Tibial nerve (tissue), 4 donors: ENCODE results near the gene HMGCLL1. TPM values are rescaled to one million over a fixed set of nuclear protein-coding genes. Genes with fewer than 3 reads are reported as not detected.

Source experiments
- DNase-seq, 2 donors: peaks; one replicate each; pipeline ENCODE4 v3.0.0-alpha.2; 2019; ENCODE audit warnings: low spot score in 2 of 2
- H3K27ac ChIP-seq, 4 donors: fragments of 200-600 bp; sonication (generic) in 3 of 4; one replicate each; pipeline ENCODE4 v1.5.1; 2017 to 2019; ENCODE audit warnings: mild to moderate bottlenecking in 1 of 4
- H3K27me3 ChIP-seq, 2 donors: fragments of 200-600 bp; sonication (generic) in 1 of 2; one replicate each; pipeline versions ENCODE4 v1.5.1 to v1.6.0; 2017 to 2019
- H3K36me3 ChIP-seq, 3 donors: fragments of 200-600 bp; sonication (generic); one replicate each; pipeline ENCODE4 v1.5.1; 2018 to 2019
- H3K4me1 ChIP-seq, 4 donors: fragments of 200-600 bp; sonication (generic) in 3 of 4; one replicate each; pipeline ENCODE4 v1.5.1; 2017 to 2019
- H3K4me3 ChIP-seq, 4 donors: fragments of 200-600 bp; sonication (generic) in 3 of 4; one replicate each; pipeline ENCODE4 v1.5.1; 2017 to 2019; ENCODE audit warnings: mild to moderate bottlenecking in 1 of 4, moderate library complexity in 1 of 4
- H3K9me3 ChIP-seq, 4 donors: fragments of 200-600 bp; sonication (generic) in 3 of 4; one replicate each; pipeline ENCODE4 v1.5.1; 2017 to 2019
- EP300 ChIP-seq, 2 donors: sonication (generic); formaldehyde crosslinking; IDR thresholded peaks; one replicate each; pipeline ENCODE4 v1.6.1; 2017; ENCODE audit warnings: antibody characterized with exemption in 2 of 2, mild to moderate bottlenecking in 1 of 2
- POLR2A ChIP-seq, 2 donors: fragments of 450-650 bp; IDR thresholded peaks; one replicate each; pipeline ENCODE4 v1.6.1; 2017; ENCODE audit warnings: antibody characterized with exemption in 2 of 2, mild to moderate bottlenecking in 2 of 2, moderate library complexity in 2 of 2
- WGBS, 2 donors: methylation state at CpG; one replicate each; pipeline ENCODE4 v1.1.5; 2018; 5-methylcytosine and 5-hydroxymethylcytosine counted together
- total RNA-seq, 4 donors: library from RNA; depleted of rRNA; stranded (reverse); fragments of >200 nt; gene quantifications; one replicate each; pipeline ENCODE4 v1.1.0, GENCODE V29; 2016
- TF ChIP-seq, protein P1 (sequence below), 5 experiments: fragments of 200-600 bp in 3 of 5; fragments of 450-650 bp in 2 of 5; sonication (generic) in 3 of 5; IDR thresholded peaks; one replicate each; pipeline ENCODE4 v1.5.1; 2016 to 2019; ENCODE audit warnings: antibody characterized with exemption in 5 of 5, mild to moderate bottlenecking in 3 of 5, moderate library complexity in 2 of 5

Gene HMGCLL1
- total RNA-seq, 4 donors from 2014 or later: 1.7 to 10.8 (median 2.1) TPM

DNA sequence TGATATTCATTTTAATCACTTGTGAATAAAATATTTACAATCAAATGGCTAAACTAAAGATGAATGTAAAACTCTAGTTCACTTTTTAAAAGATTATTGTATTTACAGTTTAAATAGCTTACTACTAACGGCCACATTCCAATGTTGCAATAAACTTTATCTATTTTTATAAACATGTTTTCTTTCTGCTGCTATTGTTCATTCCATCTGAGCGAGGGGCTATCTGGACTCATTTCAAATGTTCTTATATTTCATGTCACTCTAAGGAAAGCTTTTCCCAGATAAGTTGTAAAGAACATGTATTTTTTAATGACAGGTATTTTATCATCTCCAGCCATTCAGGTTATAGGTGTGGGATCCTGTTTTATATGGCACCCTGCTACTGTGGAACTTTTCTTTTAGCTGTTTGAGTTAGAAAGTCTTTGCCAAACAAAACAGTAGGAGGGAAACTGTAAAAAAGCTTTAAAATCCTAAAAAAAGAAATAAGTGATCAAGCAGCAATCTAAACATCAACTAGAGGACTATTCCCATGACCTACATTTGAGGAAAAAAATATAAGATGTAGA, 42.5 kb downstream of the HMGCLL1 start:
- H3K36me3 ChIP-seq: no peaks in the 10 kb centered on the region
- H3K27ac ChIP-seq: no peak overlapping the region
- 26 to 28% methylated on average over 2 of the region's 2 CpGs for WGBS, 2 donors
- DNase-seq: no peak
- H3K4me3 ChIP-seq: no peak overlapping the region
- no peaks in the 10 kb centered on the region for H3K9me3 ChIP-seq
- no peaks in the 10 kb centered on the region for H3K27me3 ChIP-seq
- H3K4me1 ChIP-seq: no peaks in the 10 kb centered on the region
- TF ChIP-seq POLR2A (IDR thresholded peaks at IDR 0.05) (no peak), EP300 (IDR thresholded peaks at IDR 0.05) (no peak)
- TF ChIP-seq, protein P1, sequence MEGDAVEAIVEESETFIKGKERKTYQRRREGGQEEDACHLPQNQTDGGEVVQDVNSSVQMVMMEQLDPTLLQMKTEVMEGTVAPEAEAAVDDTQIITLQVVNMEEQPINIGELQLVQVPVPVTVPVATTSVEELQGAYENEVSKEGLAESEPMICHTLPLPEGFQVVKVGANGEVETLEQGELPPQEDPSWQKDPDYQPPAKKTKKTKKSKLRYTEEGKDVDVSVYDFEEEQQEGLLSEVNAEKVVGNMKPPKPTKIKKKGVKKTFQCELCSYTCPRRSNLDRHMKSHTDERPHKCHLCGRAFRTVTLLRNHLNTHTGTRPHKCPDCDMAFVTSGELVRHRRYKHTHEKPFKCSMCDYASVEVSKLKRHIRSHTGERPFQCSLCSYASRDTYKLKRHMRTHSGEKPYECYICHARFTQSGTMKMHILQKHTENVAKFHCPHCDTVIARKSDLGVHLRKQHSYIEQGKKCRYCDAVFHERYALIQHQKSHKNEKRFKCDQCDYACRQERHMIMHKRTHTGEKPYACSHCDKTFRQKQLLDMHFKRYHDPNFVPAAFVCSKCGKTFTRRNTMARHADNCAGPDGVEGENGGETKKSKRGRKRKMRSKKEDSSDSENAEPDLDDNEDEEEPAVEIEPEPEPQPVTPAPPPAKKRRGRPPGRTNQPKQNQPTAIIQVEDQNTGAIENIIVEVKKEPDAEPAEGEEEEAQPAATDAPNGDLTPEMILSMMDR (IDR thresholded peaks at IDR 0.05): no peak

DNA sequence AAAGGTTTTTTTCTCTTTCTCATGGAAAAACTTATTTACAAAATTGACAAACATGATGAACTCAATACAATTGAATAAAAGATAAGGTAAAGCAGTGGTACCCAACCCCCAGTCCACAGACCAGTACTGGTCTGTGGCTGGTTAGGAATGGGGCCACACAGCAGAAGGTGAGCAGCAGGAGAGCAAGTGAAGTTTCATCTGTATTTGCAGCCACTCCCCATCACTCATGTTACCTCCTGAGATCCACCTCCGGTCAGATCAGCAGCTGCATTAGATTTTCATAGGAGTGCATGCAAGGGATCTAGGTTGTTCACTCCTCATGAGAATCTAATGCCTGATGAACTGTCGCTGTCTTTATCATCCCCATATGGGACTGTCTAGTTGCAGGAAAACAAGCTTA, 47.5 kb downstream of the HMGCLL1 start:
- no peak for DNase-seq
- Histone ChIP-seq H3K27ac (no peak overlapping the region), H3K4me3 (no peak overlapping the region), H3K4me1 (no peaks in the 10 kb centered on the region), H3K36me3 (no peaks in the 10 kb centered on the region), H3K27me3 (no peaks in the 10 kb centered on the region), H3K9me3 (no peaks in the 10 kb centered on the region)
- TF ChIP-seq EP300 (IDR thresholded peaks at IDR 0.05): no peak
- TF ChIP-seq, protein P1 (IDR thresholded peaks at IDR 0.05): no peak
- no peak for TF ChIP-seq POLR2A (IDR thresholded peaks at IDR 0.05)
- WGBS, 2 donors: 88 to 94% methylated on average over 2 of the region's 2 CpGs

GRCh38 chr6:55530931-55531330, 48.1 kb downstream of the HMGCLL1 start:
- H3K4me3 ChIP-seq: no peak overlapping the region
- no peak overlapping the region for H3K27ac ChIP-seq
- no peaks in the 10 kb centered on the region for H3K36me3 ChIP-seq
- no peaks in the 10 kb centered on the region for H3K4me1 ChIP-seq
- TF ChIP-seq EP300 (IDR thresholded peaks at IDR 0.05) (no peak), POLR2A (IDR thresholded peaks at IDR 0.05) (no peak)
- TF ChIP-seq, protein P1 (IDR thresholded peaks at IDR 0.05): no peak
- no peaks in the 10 kb centered on the region for H3K27me3 ChIP-seq
- H3K9me3 ChIP-seq: no peaks in the 10 kb centered on the region
- no peak for DNase-seq
- WGBS, 2 donors: 90% methylated on average over 2 of the region's 2 CpGs

GRCh38 chr6:55528624-55529023, 50.4 kb downstream of the HMGCLL1 start:
- WGBS, 2 donors: 35 to 43% methylated on average over 1 of the region's 1 CpG

GRCh38 chr6:55524441-55524840, 54.6 kb downstream of the HMGCLL1 start:
- DNase-seq: no peak
- Histone ChIP-seq H3K27ac (no peak overlapping the region), H3K4me1 (no peaks in the 10 kb centered on the region), H3K27me3 (no peaks in the 10 kb centered on the region), H3K9me3 (no peaks in the 10 kb centered on the region), H3K36me3 (no peaks in the 10 kb centered on the region), H3K4me3 (no peak overlapping the region)
- 92 to 93% methylated on average over 3 of the region's 3 CpGs for WGBS, 2 donors
- TF ChIP-seq, protein P1 (IDR thresholded peaks at IDR 0.05): no peak
- TF ChIP-seq POLR2A (IDR thresholded peaks at IDR 0.05) (no peak), EP300 (IDR thresholded peaks at IDR 0.05) (no peak)

More at GRCh38 chr6:55528624-55529023, 50.4 kb downstream of the HMGCLL1 start:
- no peak overlapping the region for H3K27ac ChIP-seq
- DNase-seq: no peak
- no peak overlapping the region for H3K4me3 ChIP-seq
- H3K36me3 ChIP-seq: no peaks in the 10 kb centered on the region
- no peaks in the 10 kb centered on the region for H3K9me3 ChIP-seq
- no peaks in the 10 kb centered on the region for H3K4me1 ChIP-seq
- TF ChIP-seq POLR2A (IDR thresholded peaks at IDR 0.05) (no peak), EP300 (IDR thresholded peaks at IDR 0.05) (no peak)
- TF ChIP-seq, protein P1 (IDR thresholded peaks at IDR 0.05): no peak
- no peaks in the 10 kb centered on the region for H3K27me3 ChIP-seq
